ENCODE measurements around the gene R3HDM4. TPM values are rescaled to one million over a fixed set of nuclear protein-coding genes. Genes with fewer than 3 reads are reported as not detected.
A peak's percentile ranks its signal among the peaks of the same experiment; 100 is the strongest.
"Not testable (repeated sequence)": the region's sequence is repeated elsewhere in the genome, so short reads cannot be mapped to it uniquely, and the experiment has no call there.

R3HDM4 gene
- total and polyA plus RNA-seq, 5 donors, result 18.6 to 31.2 (median 23.6) TPM

DNA sequence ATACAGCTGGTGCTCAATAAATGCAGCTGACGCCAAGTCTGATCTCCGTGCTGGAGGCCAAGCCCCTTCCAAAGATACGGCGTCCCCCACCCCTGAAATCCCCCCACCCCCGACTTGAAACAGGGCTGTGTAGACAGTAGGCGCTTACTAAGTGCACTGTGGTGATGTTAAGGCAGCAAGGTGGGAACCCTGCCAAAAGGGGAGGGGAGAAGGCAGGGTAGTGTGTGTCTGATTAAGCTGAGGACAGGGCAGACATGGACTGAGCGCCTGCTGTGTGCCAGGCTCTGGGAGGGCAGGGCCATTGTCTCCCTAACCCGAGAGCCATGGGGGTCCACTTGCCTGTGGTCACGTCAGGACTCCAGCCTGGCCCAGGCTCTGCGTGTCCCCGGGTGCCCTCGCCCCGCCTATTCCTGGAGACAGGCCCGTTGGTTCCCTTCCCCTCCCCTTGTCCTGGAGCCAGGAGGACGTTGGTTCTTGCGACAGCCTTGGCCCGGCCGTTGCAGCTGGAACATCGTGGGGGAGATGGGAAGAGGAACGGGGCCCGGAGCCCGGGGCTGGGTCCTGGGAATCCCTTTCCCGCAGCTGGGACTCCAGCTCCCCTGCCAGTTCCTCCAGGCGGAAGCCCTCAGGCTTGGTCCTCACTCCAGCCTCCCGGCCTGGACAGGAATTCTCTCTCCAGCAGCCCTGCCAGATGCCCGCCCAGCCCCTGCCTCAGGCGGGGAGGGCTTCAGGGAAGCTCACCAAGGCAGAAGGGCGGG, 62.6 kb downstream of the R3HDM4 start:
- DNase-seq (peak; percentile 96 to 98 (median 97)), ATAC-seq (peak; percentile 90 to 91)
- Histone ChIP-seq H3K4me1 (ENCODE audit: control insufficient read depth, insufficient read depth, low read length) (no peaks in the 10 kb centered on the region), H3K27ac (ENCODE audit: low read length) (peak overlapping the region; percentile 34), H3K4me3 (ENCODE audit: low read length) (no peak overlapping the region), H3K9me3 (ENCODE audit: control insufficient read depth, low read length) (no peaks in the 10 kb centered on the region), H3K27me3 (ENCODE audit: control insufficient read depth, insufficient read depth) (no peaks in the 10 kb centered on the region)
- WGBS, result 17% methylated on average over 28 of the region's 28 CpGs
- intact Hi-C loops (cut with DNase I), result loop anchor here in 2 of 4 donors (10.0 kb wide), 2 partner anchors 46 to 76 kb away; no protein-coding TSS in a partner anchor

DNA sequence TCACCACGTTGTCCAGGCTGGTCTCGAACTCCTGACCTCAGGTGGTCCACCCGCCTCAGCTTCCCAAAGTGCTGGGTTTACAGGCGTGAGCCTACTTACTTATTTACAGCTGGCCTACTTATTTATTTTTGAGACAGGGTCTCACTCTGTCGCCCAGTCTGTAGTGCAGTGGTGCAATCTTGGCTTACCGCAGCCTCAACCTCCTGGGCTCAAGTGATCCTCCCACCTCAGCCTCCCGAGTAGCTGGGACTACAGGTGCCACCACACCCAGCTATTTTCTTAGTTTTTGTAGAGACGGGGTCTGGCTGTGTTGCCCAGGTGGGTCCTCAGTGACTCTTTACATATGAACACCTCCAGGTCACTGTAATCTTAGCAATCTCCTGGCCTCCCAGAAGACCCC, 63.8 kb downstream of the R3HDM4 start:
- H3K27ac ChIP-seq (ENCODE audit: low read length); DNase-seq; intact Hi-C loops (cut with DNase I); H3K4me1 ChIP-seq (ENCODE audit: control insufficient read depth, insufficient read depth, low read length); H3K9me3 ChIP-seq (ENCODE audit: control insufficient read depth, low read length); H3K27me3 ChIP-seq (ENCODE audit: control insufficient read depth, insufficient read depth); H3K4me3 ChIP-seq (ENCODE audit: low read length); ATAC-seq: not testable (repeated sequence)
- 84% methylated on average over 8 of the region's 8 CpGs for WGBS

DNA sequence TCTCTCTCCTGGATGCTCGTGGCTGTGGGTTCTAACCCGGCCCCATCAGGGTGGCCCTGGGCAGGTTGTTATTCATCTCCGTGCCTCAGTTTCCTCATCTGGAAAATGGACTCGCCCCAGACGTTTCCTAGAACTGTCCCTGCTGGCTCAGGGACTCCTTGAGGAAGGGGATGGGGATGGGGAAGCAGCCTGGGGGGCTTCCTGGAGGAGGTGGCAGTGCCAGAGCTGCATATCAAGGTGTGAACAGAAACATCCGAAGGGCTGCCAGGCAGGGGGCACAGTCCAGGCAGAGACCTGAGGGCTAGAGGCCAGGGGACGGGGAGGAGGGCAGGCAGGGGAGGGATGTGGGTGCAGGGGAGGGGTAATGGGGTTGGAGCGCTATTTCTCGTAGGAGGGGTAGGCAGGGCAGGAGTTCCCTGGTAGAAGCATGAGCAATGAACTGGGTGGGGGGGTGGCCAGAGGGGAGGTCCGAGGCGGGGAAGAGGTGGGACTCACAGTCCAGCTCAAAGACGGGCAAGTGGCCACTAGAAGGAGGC, 64.6 kb downstream of the R3HDM4 start:
- Histone ChIP-seq H3K9me3 (ENCODE audit: control insufficient read depth, low read length) (no peaks in the 10 kb centered on the region), H3K4me3 (ENCODE audit: low read length) (no peak overlapping the region), H3K4me1 (ENCODE audit: control insufficient read depth, insufficient read depth, low read length) (no peaks in the 10 kb centered on the region), H3K27ac (ENCODE audit: low read length) (no peak overlapping the region), H3K27me3 (ENCODE audit: control insufficient read depth, insufficient read depth) (no peaks in the 10 kb centered on the region)
- 47% methylated on average over 12 of the region's 12 CpGs for WGBS
- peak; percentile 4 to 20 for ATAC-seq
- intact Hi-C loops (cut with DNase I), result no loop called here
- DNase-seq, result peak; percentile 62 to 80 (median 80)

Other genes with a start within 250 kb of the R3HDM4 start
- gene FSTL3, start 236.8 kb downstream of the R3HDM4 start, total RNA-seq, result 100 to 1,000 TPM in 1 of 4 donors, 10 to 100 TPM in 3; 47.1 to 110 (median 61.9) TPM
- 64.1 TPM for gene FSTL3, start 236.8 kb downstream of the R3HDM4 start, polyA plus RNA-seq
- not detected for gene PRSS57, start 217.8 kb downstream of the R3HDM4 start, total RNA-seq
- not detected for gene PRSS57, start 217.8 kb downstream of the R3HDM4 start, polyA plus RNA-seq
- gene PALM, start 204.3 kb downstream of the R3HDM4 start, total RNA-seq, result 10 to 100 TPM; 34.9 to 84.9 (median 46.9) TPM
- 30.3 TPM for gene PALM, start 204.3 kb downstream of the R3HDM4 start, polyA plus RNA-seq
- under 1 TPM in 1 of 4 donors, not detected in 3; 0.22 TPM for gene MISP, start 162.1 kb downstream of the R3HDM4 start, total RNA-seq
- gene MISP, start 162.1 kb downstream of the R3HDM4 start, polyA plus RNA-seq, result 0.02 TPM
- gene PTBP1, start 115.8 kb downstream of the R3HDM4 start, total RNA-seq, result 100 to 1,000 TPM in 1 of 4 donors, 10 to 100 TPM in 3; 67.5 to 119 (median 82.3) TPM
- gene PTBP1, start 115.8 kb downstream of the R3HDM4 start, polyA plus RNA-seq, result 42.9 TPM
- gene PLPPR3, start 91.3 kb downstream of the R3HDM4 start, total RNA-seq, result not detected
- 0.05 TPM for gene PLPPR3, start 91.3 kb downstream of the R3HDM4 start, polyA plus RNA-seq
- not detected for gene AZU1, start 85.4 kb downstream of the R3HDM4 start, total RNA-seq
- gene AZU1, start 85.4 kb downstream of the R3HDM4 start, polyA plus RNA-seq, result 0.11 TPM
- gene PRTN3, start 72.2 kb downstream of the R3HDM4 start, total RNA-seq, result not detected
- gene PRTN3, start 72.2 kb downstream of the R3HDM4 start, polyA plus RNA-seq, result not detected
- gene ELANE, start 60.9 kb downstream of the R3HDM4 start, total RNA-seq, result 1 to 10 TPM in 3 of 4 donors, under 1 TPM in 1; 0.85 to 2.6 (median 1.9) TPM
- 3.4 TPM for gene ELANE, start 60.9 kb downstream of the R3HDM4 start, polyA plus RNA-seq
- gene CFD, start 53.6 kb downstream of the R3HDM4 start, total RNA-seq, result 100 to 1,000 TPM; 221 to 590 (median 310) TPM
- 869 TPM for gene CFD, start 53.6 kb downstream of the R3HDM4 start, polyA plus RNA-seq
- 10 to 100 TPM; 23.9 to 28.4 (median 25.4) TPM for gene MED16, start 20.0 kb downstream of the R3HDM4 start, total RNA-seq
- gene MED16, start 20.0 kb downstream of the R3HDM4 start, polyA plus RNA-seq, result 21.3 TPM
- gene RNU6-9, start 19.7 kb downstream of the R3HDM4 start, total RNA-seq, result not detected
- not detected for gene RNU6-9, start 19.7 kb downstream of the R3HDM4 start, polyA plus RNA-seq
- not detected for gene KISS1R, start 4.1 kb upstream of the R3HDM4 start, total RNA-seq
- not detected for gene KISS1R, start 4.1 kb upstream of the R3HDM4 start, polyA plus RNA-seq
- 1 to 10 TPM; 4.2 to 6.2 (median 5.6) TPM for gene ARID3A, start 12.8 kb upstream of the R3HDM4 start, total RNA-seq
- 3.3 TPM for gene ARID3A, start 12.8 kb upstream of the R3HDM4 start, polyA plus RNA-seq
- gene WDR18, start 71.1 kb upstream of the R3HDM4 start, total RNA-seq, result 10 to 100 TPM; 12.2 to 24.0 (median 15.8) TPM
- 22.5 TPM for gene WDR18, start 71.1 kb upstream of the R3HDM4 start, polyA plus RNA-seq
- under 1 TPM in 1 of 4 donors, not detected in 3; 0.06 TPM for gene GRIN3B, start 87.2 kb upstream of the R3HDM4 start, total RNA-seq
- gene GRIN3B, start 87.2 kb upstream of the R3HDM4 start, polyA plus RNA-seq, result not detected
- gene TMEM259, start 107.9 kb upstream of the R3HDM4 start, total RNA-seq, result 100 to 1,000 TPM; 127 to 161 (median 143) TPM
- 164 TPM for gene TMEM259, start 107.9 kb upstream of the R3HDM4 start, polyA plus RNA-seq
- not detected for gene RNU6-2, start 108.3 kb upstream of the R3HDM4 start, total RNA-seq
- gene RNU6-2, start 108.3 kb upstream of the R3HDM4 start, polyA plus RNA-seq, result not detected
- gene CNN2, start 113.4 kb upstream of the R3HDM4 start, total RNA-seq, result 10 to 100 TPM; 57.4 to 75.9 (median 63.8) TPM
- 52.1 TPM for gene CNN2, start 113.4 kb upstream of the R3HDM4 start, polyA plus RNA-seq
- gene ABCA7, start 126.9 kb upstream of the R3HDM4 start, total RNA-seq, result 10 to 100 TPM in 1 of 4 donors, 1 to 10 TPM in 3; 7.3 to 10.4 (median 8.7) TPM
- 9.1 TPM for gene ABCA7, start 126.9 kb upstream of the R3HDM4 start, polyA plus RNA-seq
- gene ARHGAP45, start 153.9 kb upstream of the R3HDM4 start, total RNA-seq, result 10 to 100 TPM in 1 of 4 donors, 1 to 10 TPM in 3; 7.7 to 10.4 (median 9.2) TPM
- gene ARHGAP45, start 153.9 kb upstream of the R3HDM4 start, polyA plus RNA-seq, result 5.9 TPM
- 100 to 1,000 TPM; 110 to 145 (median 131) TPM for gene POLR2E, start 182.2 kb upstream of the R3HDM4 start, total RNA-seq
- 179 TPM for gene POLR2E, start 182.2 kb upstream of the R3HDM4 start, polyA plus RNA-seq
- gene GPX4, start 190.8 kb upstream of the R3HDM4 start, total RNA-seq, result 100 to 1,000 TPM; 300 to 374 (median 359) TPM
- 713 TPM for gene GPX4, start 190.8 kb upstream of the R3HDM4 start, polyA plus RNA-seq